Ammon's horn (tissue), 1 donor: ENCODE measurements around the gene BIK.
"Not testable (repeated sequence)": the region's sequence is repeated elsewhere in the genome, so short reads cannot be mapped to it uniquely, and the experiment has no call there.

Experiments
- DNase-seq: peaks from one replicate; pipeline ENCODE4 v3.0.0-alpha.2; 2016; ENCODE audit warnings: low spot score

Gene BIK

DNA sequence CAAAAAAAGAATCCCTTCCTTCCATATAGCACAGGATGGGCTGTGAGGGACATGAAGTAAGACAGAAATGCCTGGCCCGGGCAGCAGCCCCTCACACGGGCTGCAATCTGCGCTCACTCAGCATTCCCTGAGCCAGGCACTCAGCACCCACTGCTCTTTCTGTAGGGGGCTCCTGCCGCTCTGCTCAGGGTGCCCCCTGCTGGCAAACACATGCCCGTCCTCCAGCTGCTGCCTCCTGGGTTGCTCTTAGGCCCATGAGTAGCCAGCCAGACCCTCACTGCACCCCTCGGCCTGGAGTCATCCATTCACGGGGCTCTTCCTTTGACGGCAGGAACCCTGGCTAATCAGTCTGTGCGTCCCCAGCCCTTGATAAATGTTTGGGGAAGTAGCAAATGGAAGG is 25.7 kb downstream of the BIK start:
- DNase-seq: peak; percentile 36

DNA sequence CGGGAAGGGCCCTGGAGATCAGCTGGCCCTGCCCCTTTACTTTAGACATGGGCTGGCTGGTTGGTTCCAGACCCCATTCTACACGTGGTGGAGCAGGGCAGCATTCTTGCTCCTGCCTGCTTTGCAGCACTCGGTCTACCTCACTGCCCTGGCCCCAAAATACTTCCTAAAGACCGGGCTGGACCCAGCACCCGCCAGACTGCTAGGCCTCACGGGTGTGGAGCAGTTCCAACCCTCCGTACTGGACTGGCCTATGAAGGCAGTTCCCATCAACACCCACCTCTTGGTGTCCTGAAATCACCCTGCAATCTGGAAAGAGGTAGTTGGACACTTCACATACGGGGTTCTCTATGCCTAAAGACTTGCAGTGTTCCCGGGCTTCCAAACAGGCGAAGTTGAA is 26.3 kb downstream of the BIK start:
- no peak for DNase-seq

DNA sequence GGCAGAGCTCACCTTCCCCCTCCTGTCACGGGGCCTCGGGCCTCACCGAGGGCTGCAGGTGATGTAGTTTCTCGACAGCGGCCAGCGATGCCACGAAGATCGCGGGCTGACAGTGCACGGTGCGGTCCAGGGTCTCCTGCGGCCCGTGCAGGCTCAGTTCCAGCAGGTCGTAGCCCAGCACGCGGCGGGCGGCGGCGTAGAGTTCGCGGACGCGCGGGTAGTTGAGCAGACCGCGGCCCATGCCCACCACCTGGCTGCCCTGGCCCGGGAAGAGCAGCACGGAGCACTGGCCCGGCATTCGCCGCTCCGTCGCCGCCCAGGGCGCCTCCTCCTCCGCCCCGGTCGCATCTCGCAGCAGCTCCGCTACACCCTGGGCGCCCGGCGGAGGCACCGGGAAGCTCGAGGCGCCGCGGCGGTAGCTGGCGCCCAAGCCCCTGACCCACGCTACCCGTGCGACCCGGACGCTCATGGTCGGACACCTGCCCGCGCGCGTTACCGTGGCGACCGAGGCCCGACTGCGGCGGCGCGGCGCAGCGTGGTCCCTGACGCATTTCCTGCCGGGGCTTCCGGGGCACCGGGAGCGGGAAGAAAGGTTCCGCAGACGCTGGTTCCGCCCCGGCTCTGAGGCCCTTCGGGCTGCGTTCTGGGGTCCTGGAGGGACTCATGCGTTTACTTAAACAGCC is 32.5 kb downstream of the BIK start, which contains the start of gene MCAT:
Gene MCAT, minus strand, starts transcription at position 519 of the 683 bp plus-strand sequence. Its CDS starts 50 bp downstream, at position 469.
- DNase-seq: peak; percentile 82

DNA sequence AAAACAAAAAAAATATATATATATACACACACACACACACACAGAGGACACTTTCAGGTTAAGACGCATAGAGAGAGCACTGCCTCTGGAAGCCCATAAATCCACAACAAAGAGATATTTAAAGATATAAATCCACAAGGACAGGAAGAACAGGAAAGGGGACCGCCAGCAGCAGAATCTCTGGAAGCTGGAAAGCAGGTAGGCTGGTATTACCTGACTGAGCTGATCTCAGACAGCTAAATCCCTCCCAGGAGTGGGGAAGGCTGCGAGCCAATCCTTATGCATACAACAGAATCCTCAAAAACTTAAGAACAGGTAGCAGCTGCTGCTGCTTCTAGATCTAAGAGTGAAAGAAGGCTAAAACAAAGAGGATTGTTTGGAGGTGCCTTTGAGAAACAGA is 34.4 kb downstream of the BIK start:
- DNase-seq: no peak

DNA sequence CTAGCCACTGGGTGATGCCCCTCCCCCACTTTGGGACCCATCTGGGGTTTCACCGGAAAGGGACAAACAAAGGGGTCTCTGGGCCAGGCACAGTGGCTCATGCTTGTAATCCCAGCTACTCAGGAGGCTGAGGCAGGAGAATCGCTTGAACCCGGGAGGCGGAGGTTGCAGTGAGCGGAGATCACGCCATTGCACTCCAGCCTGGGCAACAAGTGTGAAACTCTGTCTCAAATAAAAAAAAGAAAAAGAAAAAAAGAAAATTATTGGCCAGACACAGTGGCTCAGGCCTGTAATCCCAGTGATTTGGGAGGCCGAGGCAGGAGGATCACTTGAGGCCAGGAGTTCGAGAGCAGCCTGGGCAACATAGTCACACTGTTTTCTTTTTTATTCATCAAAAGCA is 34.8 kb downstream of the BIK start:
- DNase-seq: not testable (repeated sequence)

DNA sequence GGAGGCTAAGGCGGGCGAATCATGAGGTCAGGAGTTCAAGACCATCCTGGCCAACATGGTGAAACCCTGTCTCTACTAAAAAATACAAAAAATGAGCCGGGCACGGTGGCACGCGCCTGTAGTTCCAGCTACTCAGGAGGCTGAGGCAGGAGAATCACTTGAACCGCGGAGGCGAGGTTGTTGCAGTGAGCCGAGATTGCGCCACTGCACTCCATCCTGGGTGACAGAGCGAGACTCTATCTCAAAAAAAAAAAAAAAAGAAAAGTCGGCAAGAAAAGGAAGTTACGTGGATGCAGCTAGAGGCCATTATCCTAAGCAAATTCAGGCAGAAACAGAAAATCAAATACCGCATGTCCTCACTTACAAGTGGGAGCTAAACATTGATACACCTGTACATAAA is 35.8 kb downstream of the BIK start:
- not testable (repeated sequence) for DNase-seq

DNA sequence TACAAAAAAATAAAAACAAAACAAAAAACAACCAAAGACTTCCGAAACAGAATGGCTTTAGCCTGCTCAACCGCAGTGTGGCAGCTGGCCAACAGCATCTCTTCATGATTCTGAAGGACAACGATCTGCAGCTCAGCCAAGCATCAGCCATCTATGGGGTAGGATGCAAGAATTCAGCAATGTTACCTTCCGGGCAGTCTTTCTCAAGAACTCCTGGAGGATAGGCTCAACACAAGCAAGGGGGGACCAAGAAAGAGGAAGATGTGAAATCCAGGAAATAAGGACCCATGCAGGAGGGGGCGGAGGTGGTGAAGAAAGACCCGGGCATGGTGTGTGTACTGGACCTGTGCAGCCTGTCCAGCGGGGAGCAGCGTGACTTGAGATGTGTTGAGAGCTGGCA is 37.3 kb downstream of the BIK start:
- DNase-seq: peak; percentile 34

DNA sequence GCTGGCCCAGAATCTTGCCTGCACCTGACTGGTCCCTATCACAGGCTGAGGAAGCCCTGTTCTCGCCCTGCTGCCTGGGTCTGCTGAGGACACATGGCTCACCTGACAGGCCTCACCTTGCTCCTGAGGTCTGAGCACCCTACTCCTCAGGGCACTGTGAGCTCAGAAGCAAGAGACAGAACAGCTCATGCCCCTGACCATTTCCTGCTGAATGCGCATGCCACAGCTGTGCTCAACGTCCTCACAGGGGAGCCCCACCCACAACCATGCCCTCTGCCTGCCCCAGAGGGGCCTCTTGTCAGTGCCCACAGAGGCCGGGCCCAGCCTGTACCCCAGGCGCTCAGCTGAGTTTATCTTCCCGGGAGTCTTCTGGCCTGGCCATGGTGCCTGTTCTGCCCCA is 38.0 kb downstream of the BIK start:
- DNase-seq: no peak

DNA sequence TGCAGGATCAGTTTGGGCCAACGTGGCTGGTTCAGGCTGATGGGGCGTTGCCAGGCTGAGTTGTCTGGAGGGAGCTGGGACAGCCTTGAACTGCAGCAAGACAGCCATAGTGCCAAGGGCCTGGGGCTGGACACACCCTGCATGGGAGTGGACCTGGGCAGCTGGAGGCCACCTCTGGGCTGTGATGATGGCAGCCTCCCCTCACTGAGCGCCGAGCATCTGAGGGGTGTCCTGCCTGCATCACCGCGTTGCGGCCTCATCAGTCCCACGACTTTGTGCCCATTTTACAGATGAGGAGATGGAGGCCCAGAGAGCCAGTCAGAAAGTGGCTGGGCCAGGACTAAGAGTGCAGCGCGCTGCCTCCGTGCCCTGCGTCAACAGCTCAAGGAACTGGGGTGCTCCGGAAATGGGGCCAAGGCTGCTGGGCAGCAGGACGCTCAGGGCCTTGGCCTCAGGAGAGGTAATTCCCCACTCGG is 40.2 kb downstream of the BIK start:
- DNase-seq: no peak

DNA sequence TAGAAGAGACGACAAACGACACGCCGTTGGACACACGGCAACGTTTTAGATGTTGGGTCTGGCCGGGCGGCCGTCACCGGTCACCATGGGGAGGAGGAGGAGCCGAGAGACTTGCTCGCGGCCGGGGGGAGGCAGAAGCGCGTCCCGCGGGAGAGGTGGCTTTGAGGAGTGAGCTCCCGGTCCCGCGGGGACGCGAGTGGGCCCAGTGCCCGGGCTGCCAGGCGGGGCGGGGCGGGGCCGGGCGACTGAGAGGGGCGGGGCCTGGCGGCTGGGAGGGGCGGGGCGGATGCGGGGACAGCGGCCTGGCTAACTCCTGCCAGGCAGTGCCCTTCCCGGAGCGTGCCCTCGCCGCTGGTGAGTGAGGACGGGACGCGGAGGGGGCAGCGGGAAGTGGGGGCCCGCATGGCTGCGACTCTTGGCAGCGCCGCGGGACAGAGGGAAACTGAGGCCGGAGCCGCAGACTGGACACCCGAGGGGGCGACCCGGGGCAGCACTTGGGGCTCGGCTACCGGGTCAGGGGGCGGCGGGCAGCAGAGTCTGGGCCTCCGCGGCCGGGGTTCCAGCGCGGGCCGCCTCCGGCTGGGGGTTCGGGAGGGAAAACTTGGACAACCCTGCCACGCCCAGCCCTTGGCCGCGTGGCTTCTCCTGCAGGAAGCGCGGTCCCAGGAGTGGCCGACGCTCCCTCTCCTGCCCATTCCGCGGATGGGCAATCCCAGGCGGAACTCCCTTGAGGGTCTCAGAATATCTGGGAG is 40.9 kb downstream of the BIK start, which contains the start of gene TSPO:
Gene TSPO, plus strand, starts transcription at position 309 of the 752 bp plus-strand sequence. CDS start 7,680 bp downstream, outside the sequence.
- DNase-seq: peak; percentile 80

DNA sequence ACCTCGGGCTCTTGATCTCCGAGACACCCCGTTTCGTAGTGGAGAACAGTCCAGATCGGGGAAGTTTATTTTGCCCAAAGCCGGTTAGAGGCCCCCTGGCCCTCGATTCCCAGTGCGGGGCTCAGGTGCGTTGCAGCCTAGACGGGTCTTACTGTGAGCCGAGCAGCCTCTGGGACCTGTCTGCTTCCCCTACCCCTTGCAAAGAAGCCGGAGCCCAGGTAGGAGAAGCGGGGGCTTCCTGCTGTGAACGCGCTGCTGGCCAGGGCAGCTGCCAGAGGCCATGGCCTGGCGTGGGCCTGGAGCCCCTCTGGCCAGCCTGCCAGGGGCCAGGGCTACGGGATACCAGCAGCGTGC is 41.4 kb downstream of the BIK start:
- DNase-seq: no peak

DNA sequence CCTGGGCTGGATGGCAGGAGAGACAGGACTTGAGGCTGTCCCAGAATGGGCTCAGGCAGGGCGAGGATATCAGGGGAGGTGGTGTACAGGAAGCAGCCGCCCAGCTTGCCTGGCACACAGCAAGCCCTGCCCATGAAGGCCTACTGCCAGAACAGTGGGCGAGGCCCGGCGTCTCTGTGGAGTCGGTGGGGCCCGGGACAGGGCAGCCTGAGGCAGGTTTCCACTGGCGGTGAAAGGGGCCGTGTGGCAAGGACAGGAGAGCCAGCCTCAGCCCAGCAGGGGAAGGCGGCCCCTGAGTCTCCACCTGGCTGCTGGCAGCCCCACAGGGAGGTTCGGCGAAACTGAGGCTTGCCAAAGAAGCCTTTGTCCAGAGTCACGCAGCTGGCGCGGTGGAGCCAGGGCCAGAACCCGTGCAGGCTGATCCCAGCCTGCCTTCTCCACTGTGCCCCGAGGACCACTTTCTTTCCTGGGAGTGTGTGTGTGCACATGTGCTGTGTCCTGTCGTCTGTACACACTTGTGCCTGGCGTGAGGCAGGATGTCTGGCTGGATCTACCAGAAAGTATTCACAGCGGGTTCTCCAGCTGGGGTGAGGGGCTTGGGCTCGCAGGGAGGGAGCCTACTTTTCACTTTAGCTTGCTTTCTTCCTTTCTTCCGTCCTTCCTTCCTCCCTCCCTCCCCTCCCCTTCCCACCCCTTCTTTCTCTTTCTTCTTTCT is 42.0 kb downstream of the BIK start:
- DNase-seq: peak; percentile 66

DNA sequence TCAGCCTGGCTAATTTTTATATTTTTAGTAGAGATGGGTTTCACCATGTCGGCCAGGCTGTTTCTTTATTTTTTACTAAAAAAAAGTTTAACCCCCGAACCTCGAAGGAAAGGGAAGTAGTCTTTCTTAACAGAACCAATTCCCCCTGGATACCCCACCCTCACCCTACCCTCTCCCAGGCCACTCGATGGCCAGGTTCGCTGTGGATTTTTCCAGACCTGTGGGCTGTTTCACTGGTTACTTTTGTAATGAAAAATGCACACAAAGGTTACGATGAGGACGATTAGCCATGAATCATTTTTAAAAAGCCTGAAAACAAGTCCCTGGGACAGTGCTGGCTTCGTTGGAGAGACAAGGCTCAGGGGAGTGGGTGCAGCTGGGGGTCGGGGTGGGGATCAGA is 43.3 kb downstream of the BIK start:
- DNase-seq: no peak

DNA sequence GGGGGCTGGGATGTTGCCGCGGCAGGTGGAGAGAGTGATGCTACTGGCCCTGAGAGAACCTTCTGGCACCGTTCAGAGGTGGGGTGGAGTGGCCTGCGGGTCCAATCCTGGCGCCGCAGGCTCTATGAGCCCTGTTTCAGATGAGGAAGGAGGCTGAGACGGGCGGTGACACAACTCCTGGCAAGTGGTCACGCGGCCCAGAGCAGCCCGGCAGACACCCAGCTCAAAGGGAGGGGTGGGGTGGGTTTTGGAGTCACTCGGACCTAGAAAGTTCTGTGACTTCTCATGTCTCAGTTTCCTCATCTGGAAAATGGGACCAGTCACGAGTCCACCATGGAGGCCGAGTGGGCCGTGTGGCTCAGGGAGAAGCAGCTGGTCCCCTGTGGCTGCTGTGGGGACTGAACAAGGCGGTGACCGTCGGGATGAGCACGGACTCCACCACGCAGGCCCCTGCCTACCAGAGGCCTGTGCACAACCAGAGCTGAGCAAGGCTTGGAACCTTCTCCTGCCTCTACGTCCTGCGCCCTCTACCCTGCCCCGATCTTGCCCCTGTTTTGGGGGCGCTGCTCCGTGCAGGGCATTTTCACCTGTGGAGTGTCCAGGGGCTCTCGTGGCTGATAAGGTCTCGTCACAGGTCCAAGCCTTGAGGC is 44.5 kb downstream of the BIK start:
- DNase-seq: no peak

DNA sequence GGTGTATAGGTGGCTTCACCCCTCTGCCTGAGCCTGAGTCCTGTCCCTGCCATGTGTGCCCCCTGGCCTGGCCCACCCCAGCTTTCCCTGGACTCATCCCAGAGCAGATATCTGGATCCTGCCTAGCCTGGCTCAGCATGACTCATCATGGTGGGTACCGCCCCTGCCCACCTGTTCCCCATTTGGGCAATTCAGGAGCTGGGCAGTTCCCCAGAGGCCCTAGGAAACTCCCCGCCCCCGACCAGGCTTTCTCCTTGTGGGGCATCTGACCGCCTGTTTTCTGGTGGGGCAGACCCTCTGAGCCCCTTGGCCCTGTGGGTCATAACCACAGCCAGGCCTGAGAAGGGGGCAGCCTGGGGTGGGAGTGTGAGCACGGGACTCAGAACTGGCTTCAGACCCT is 45.2 kb downstream of the BIK start:
- no peak for DNase-seq

DNA sequence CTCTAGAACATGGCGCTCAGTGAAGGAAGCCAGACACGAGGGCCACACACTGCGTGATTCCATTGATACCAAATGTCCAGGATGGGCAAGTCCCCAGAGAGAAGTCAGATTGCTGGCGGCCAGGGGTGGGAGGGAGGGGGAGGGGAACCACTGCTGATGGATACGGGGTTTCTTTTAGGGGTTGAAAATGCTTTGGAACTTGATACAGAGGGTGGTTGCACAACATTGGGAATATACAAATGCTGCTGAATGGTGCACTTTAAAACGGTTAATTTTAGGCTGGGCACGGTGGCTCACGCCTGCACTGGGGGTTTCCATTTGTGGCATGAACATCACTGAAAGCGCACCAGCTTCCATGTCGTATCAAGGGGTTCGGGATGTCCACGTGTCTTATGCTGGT is 45.9 kb downstream of the BIK start:
- DNase-seq: no peak

DNA sequence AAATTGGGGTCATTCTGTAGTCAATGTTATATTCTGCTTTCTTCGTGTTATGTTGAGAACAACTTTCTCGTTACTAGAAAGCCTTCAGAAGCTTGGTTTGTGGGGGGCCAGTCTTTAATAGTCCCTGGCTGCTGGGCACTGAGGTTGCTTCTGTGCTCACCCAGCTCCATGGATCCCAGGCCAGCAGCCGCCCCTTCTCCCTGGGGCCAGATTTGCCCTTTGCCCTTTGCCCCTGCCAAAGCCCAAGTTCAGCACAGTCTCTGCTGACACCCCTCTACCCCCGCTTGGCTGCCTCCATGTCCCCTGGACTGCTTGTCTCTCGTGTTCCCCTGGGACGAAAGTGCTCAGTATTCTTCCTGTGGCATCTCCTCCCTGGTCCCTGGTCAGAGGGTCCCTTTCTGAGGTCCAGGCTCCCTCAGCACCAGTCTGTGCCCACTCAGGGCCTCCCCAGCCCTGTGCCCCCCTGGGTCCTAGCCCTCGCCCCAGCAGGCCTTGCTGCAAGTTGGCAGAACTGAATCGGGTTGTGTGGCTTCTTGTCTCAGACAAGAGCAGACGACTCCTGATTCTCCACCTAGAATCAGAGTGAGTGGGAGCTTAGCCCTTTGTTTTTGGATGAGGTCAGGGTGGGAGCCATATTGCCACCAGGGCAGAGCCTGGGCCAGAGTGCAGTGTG is 47.5 kb downstream of the BIK start:
- DNase-seq: no peak

DNA sequence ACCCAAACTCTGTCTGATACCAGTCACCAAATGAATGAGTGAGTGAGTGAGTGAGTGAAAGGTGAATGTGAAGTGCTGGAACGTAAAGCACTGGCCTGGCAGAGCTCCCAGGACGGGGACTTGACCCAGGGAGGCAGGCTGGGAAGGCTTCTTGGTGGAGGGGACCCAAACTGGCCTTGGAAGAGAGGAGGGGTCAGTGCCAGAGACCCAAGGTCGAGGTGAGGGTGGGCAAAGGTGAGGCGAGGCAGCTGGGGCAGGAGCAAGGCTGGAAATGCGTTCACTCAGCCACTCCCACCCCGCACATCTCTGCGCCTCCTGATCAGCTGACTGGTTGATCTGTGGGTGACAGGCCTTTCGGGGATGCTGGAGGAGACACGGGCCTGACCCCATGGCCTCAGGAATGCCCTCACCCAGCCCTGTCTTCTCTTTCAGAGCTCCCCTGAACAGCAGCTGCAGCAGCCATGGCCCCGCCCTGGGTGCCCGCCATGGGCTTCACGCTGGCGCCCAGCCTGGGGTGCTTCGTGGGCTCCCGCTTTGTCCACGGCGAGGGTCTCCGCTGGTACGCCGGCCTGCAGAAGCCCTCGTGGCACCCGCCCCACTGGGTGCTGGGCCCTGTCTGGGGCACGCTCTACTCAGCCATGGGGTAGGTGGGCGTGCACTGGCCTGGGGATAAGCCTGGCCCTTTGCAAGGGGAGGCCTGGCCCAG is 48.4 kb downstream of the BIK start:
- no peak for DNase-seq

DNA sequence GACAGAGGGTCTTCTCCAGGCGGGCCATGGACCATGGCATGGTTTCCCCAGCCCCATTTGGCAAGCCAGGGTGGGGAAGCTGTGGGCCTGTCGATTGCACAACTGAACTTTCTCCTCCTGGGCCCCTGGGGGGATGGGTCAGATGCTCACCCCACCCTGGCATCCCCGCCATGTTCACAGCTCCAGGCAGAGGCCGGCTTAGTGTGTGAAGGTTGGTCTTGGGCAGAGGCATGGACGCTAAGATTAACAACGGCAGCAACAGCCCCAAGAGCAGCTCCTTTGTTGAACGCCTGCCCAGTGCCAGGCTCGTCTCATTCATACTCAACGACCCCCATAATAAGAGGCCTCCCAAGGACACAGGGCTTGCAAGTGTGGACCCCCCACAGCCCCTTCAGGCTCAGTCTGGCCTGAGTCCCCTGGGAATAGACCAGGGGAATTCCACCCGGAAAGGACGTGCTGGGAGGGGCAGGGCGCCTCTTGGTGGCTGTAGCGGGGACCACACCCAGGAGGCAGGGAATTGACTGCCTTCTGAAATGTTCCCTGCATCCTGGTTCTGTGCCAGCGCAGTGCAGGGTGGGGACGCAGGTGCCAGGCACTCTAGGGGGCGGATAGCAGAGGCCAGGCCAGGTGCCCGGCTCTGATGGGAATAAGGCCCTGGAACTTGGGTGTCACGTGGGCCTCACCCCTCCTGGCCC is 49.1 kb downstream of the BIK start:
- DNase-seq: no peak

DNA sequence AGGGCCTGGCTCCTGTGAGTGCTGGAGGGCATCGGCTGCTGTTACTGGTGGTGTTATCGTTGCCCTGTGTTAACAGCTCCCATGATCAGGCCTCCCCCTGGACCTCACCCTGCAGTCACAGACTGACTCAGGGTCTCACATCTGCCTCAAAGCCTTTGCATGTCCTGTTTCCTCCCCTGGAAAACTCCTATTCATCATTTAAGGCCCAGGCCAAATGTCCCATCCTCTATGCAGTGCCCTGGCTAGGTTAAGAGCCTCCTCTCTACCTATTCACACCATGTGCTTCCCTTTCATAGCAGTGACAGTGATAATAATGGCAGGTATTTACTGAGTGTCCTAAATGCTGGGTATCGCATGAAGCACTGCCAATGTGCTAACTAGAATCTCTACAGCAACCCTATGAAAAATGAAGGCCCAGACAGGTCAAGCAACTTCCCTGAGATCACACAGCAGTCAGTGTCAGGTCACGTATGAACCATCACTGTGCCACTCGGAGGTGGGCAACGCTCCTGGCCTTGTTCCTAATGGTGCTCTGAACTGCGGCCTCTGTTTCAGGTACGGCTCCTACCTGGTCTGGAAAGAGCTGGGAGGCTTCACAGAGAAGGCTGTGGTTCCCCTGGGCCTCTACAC is 50.1 kb downstream of the BIK start:
- DNase-seq: no peak
